Lower leg skin (tissue), 3 donors: ENCODE results near the gene ZKSCAN2.

Experiments used
- CTCF ChIP-seq, 3 donors: fragments of 450-650 bp; IDR thresholded peaks; one replicate each; pipeline ENCODE4 v1.5.1; 2016; ENCODE audit warnings: antibody characterized with exemption in 3 of 3, mild to moderate bottlenecking in 3 of 3, moderate library complexity in 2 of 3
- POLR2A ChIP-seq, 2 donors: fragments of 450-650 bp; IDR thresholded peaks; one replicate each; pipeline ENCODE4 v1.6.1; 2016 to 2017; ENCODE audit warnings: antibody characterized with exemption in 2 of 2, mild to moderate bottlenecking in 1 of 2, moderate library complexity in 1 of 2

- TF ChIP-seq CTCF (IDR thresholded peaks at IDR 0.05) (no peak), POLR2A (IDR thresholded peaks at IDR 0.05) (no peak)
Measured at GRCh38 chr16:25289466-25289865, 31.8 kb upstream of the ZKSCAN2 start.
